OCI-M1 (cell line): ENCODE data around the gene PROSER3.
"Not testable (repeated sequence)": the region's sequence is repeated elsewhere in the genome, so short reads cannot be mapped to it uniquely, and the experiment has no call there.

ENCODE experiments used
- DNase-seq: peaks from one replicate; lab custom pipeline; 2025; lab: John Stamatoyannopoulos, UW

Gene PROSER3

GRCh38 chr19:35791814-35792279 lies 33.9 kb downstream of the PROSER3 start:
- DNase-seq: no peak

DNA sequence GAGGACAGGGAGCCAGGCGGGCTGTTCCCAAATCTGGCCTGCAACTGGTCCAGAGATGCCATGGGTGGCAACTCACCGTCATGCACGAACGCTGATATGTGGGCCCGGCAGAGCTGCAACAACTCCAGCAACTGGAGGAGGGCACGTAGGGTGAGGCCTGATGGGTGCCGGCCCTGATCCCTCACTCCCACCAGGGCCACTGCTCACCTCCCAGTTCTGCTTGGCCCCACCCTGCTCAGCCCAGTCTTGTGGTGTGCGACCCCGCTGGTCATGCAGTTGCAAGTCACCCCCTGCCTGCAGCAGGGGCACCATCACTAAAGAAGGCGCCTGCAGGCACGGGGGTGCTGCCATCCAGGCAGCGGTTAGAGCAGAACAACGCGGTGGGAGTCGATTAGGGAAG lies 34.3 kb downstream of the PROSER3 start:
- DNase-seq: no peak

- no peak for DNase-seq
Observed at GRCh38 chr19:35792888-35793287, 34.9 kb downstream of the PROSER3 start.

DNA sequence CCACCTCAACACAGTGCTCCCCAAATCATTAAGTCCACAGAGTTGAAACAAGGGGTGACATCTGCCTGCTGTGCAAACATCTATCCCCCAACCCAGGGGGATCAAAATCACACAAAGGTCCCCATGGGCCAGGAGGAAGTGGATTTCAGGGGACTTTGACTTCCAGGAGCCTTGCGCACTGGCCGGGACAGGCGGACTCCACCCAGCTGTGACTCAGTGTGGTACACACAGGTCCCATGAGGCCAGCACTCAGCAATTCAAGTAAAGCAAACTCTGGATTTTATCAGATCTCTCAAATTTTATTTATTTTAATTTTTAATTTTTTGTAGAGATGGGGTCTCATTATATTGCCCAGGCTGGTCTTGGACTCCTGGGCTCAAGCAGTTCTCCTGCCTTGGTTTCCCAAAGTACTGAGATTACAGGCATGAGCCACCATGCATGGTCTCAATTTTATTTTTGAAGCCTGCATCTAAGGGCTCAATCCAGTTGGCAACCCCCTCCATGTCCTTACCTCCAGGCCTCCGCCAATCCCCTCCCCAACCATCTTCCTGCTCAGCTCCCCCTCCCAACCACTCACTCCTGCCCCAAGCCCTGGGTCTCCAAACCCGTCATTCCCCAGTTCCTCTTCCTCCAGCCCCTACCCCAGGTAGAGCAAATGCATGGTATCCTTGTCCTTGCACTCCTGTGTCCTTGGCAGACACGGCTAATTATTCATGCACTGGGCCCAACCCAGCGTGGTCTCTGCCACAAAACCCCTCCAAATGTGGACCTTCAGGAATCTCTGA lies 35.6 kb downstream of the PROSER3 start:
- DNase-seq: no peak

DNA sequence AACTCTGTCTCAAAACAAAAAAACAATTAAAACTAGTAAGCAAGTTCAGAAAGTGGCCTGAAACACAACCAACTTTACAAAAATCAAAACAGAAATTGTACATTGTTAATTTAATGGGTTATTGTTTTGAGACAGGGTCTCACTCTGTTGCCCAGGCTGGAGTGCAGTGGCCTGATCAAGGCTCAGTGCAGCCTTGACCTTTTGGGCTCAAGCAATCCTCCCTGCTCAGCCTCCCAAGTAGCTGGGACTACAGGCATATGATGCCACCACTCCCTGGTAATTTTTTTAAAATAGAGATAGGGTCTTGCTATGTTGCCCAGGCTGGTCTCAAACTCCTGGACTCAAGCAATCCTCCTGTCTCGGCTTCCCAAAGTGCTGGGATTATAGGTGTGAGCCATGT lies 37.6 kb downstream of the PROSER3 start:
- DNase-seq: not testable (repeated sequence)

- no peak for DNase-seq
Observed at GRCh38 chr19:35796645-35797542, 38.9 kb downstream of the PROSER3 start.

GRCh38 chr19:35797663-35798062 lies 39.7 kb downstream of the PROSER3 start:
- no peak for DNase-seq

GRCh38 chr19:35801828-35802227 lies 43.9 kb downstream of the PROSER3 start:
- no peak for DNase-seq

DNA sequence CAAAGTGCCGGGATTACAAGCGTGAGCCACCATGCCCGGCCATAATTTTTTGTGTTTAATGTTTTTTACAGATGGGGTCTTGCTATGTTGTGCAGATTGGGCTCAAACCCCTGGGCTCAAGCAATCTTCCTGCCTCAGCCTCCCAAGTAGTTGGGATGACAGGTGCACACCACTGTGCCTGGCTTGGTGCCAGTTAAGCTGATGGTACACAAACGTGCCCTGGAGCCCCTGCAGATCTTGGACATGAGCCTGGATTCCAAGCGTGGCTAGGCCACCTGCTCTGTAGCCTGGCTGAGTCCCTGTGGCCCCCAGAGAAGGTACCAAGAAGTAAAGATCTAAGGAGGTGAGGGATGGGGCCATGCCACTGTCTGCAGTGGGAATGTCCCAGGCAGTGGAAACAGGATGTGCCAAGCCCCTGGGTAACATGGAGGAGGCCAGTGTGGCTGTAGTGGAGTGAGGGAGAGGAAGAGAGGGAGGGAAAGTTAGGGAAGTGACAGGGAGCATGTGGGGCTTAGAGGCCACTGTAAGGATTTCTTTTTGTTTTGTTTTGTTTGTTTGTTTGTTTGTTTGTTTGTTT lies 47.6 kb downstream of the PROSER3 start:
- DNase-seq: no peak

- no peak for DNase-seq
Observed at GRCh38 chr19:35806597-35806996, 48.6 kb downstream of the PROSER3 start.

GRCh38 chr19:35807633-35808032 lies 49.7 kb downstream of the PROSER3 start:
- DNase-seq: no peak

GRCh38 chr19:35811317-35812219 lies 53.6 kb downstream of the PROSER3 start:
- DNase-seq: no peak

GRCh38 chr19:35812220-35813042 lies 54.5 kb downstream of the PROSER3 start, which contains the start of gene PRODH2:
Gene PRODH2 (minus strand): TSS chr19:35812845. CDS start chr19:35812805, 40 bp downstream.
- no peak for DNase-seq

DNA sequence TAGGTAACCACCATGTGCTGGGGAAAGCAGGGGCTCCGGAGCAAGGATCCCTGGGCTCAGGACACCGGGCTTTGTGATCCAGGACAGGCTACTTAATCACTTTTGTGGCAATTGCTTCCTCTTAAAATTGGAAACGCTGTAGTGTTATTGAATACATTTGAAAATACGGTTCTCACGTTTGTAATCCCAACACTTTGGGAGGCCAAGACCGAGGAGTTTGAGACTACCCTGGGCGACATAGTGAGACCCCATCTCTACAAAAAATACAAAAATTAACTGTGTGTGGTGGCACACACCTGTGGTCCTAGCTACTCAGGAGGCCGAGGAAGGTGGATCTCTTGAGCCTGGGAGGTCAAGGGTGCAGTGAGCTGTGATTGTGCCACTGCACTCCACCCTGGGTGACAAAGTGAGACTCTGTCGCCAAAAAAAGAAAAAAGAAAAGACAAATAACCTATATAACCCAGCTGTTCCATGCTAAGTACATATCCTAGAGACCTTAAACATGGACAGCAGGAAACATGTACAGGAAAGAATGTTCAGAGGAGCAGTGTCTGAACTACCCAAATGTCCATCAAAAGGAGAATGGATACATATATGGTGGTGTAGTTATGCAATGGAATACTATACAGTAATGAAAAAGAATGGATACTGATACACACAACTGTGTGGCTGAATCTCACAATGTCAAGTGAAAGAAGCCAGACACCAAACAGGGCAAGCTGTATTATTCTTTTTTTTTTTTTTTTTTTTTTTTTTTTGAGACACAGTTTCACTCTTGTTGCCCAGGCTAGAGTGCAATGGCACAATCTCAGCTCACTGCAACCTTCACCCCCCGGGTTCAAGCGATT lies 55.3 kb downstream of the PROSER3 start:
- no peak for DNase-seq

DNA sequence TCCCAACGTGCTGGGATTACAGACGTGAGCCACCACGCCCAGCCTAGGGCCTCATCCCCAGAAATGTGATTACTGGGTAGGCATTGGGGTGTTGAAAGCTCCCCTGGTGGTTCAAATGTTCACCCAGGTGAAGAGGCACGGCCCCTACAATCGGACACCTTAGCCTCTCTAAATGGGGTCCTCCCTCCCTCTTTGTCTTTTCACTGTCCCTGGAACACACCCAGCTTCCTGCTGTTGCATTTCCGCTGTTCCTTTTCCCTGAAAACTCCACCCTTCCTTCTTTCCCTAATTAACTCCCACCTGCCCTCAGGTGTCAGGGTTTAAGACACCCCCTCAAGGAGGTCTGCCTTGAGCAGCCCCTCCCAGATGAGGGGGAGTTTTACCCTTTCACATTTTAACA lies 58.3 kb downstream of the PROSER3 start:
- DNase-seq: no peak

DNA sequence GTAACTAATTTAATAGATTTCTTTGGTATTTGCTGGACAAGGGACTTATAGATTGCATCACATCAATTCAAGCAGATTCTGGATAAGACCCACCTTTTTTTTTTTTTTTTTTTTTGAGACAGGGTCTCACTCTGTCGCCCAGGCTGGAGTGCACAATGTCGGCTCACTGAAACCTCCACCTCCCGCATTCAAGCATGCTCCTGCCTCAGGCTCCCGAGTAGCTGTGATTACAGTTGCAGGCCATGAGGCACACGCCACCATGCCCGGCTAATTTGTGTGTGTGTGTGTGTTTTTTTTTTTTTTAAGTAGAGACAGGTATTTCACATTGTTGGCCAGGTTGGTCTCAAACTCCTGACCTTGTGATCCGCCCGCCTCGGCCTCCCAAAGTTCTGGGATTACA lies 58.9 kb downstream of the PROSER3 start:
- no peak for DNase-seq

DNA sequence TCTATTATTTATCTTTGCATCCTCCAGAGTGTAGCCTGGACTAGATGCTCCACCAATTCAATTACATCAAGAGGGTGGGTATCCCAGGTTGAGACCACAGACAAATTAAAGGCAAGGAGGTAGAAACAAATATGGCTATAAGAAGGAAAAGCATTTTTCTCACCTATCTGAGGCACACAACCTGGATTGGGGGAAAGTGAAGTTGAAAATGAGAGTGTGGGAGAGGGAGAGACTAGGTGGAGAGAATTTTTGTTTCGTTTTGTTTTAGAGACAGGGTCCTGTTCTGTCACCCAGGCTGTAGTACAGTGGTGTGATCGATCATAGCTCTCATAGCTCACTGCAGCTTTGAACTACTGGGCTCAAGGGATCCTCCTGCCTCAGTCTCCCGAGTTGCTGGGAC lies 60.5 kb downstream of the PROSER3 start:
- DNase-seq: no peak
